ENCODE data around the gene TMEM128. TPM values are rescaled to one million over a fixed set of nuclear protein-coding genes. Genes with fewer than 3 reads are reported as not detected.

The TMEM128 gene
- 42.1 TPM for polyA plus RNA-seq (2013, experiment 1 of 2)
- 47.8 TPM for polyA plus RNA-seq (2013, experiment 2 of 2)

- H3K27ac ChIP-seq (ENCODE audit: low read depth, low read length, severe bottlenecking) = peak within 1 kb of the TSS; percentile 96
- H3K4me3 ChIP-seq (ENCODE audit: extremely low read depth, insufficient read depth, low read length, poor library complexity, severe bottlenecking) = peak within 1 kb of the TSS; percentile 85
- H3K9me3 ChIP-seq (ENCODE audit: control insufficient read depth, low read length) = no peaks in the 10 kb centered on the region
- H3K4me1 ChIP-seq (ENCODE audit: control insufficient read depth, insufficient read depth, low read length, poor library complexity, severe bottlenecking) = peaks cover 5% of the 10 kb centered on the region
- peaks cover 28% of the 10 kb centered on the region for H3K36me3 ChIP-seq (ENCODE audit: control insufficient read depth, insufficient read depth, low read length)
- 2 to 3% methylated on average over 59 to 60 of the region's 62 CpGs for WGBS, 2 experiments (ENCODE audit: insufficient coverage in 2 of 2)
Measured at GRCh38 chr4:4248029-4248884, at the start of gene TMEM128. TSS of gene TMEM128 (minus strand) at chr4:4248223. CDS start at chr4:4248202, 21 bp downstream.

GRCh38 chr4:4296283-4296846 is 48.3 kb upstream of the TMEM128 start:
- 100% methylated on average over 2 to 5 of the region's 5 CpGs for WGBS, 2 experiments (ENCODE audit: insufficient coverage in 2 of 2)
- Histone ChIP-seq H3K27ac (ENCODE audit: low read depth, low read length, severe bottlenecking) (no peak overlapping the region), H3K4me3 (ENCODE audit: extremely low read depth, insufficient read depth, low read length, poor library complexity, severe bottlenecking) (no peak overlapping the region)

GRCh38 chr4:4293279-4293678 is 45.3 kb upstream of the TMEM128 start:
- Histone ChIP-seq H3K36me3 (ENCODE audit: control insufficient read depth, insufficient read depth, low read length) (peaks cover 7% of the 10 kb centered on the region), H3K27ac (ENCODE audit: low read depth, low read length, severe bottlenecking) (no peak overlapping the region), H3K4me3 (ENCODE audit: extremely low read depth, insufficient read depth, low read length, poor library complexity, severe bottlenecking) (no peak overlapping the region), H3K9me3 (ENCODE audit: control insufficient read depth, low read length) (no peaks in the 10 kb centered on the region), H3K4me1 (ENCODE audit: control insufficient read depth, insufficient read depth, low read length, poor library complexity, severe bottlenecking) (peaks cover 8% of the 10 kb centered on the region)
- 75 to 100% methylated on average over 1 to 2 of the region's 3 CpGs for WGBS, 2 experiments (ENCODE audit: insufficient coverage in 2 of 2)

More at GRCh38 chr4:4296283-4296846, 48.3 kb upstream of the TMEM128 start:
- Histone ChIP-seq H3K36me3 (ENCODE audit: control insufficient read depth, insufficient read depth, low read length) (peaks cover 19% of the 10 kb centered on the region), H3K4me1 (ENCODE audit: control insufficient read depth, insufficient read depth, low read length, poor library complexity, severe bottlenecking) (peaks cover 3% of the 10 kb centered on the region), H3K9me3 (ENCODE audit: control insufficient read depth, low read length) (no peaks in the 10 kb centered on the region)

GRCh38 chr4:4289941-4290850 is 42.2 kb upstream of the TMEM128 start, which contains the start of the genes LYAR and ZBTB49:
TSS of gene LYAR (minus strand) at chr4:4290154. CDS start at chr4:4283742, 6,412 bp downstream.
TSS of gene ZBTB49 (plus strand) at chr4:4290251. CDS start at chr4:4299946, 9,695 bp downstream.
- Histone ChIP-seq H3K27ac (ENCODE audit: low read depth, low read length, severe bottlenecking) (no peak within 1 kb of the TSS), H3K4me3 (ENCODE audit: extremely low read depth, insufficient read depth, low read length, poor library complexity, severe bottlenecking) (peak within 1 kb of the TSS; percentile 89), H3K9me3 (ENCODE audit: control insufficient read depth, low read length) (no peaks in the 10 kb centered on the region), H3K36me3 (ENCODE audit: control insufficient read depth, insufficient read depth, low read length) (peaks cover 24% of the 10 kb centered on the region), H3K4me1 (ENCODE audit: control insufficient read depth, insufficient read depth, low read length, poor library complexity, severe bottlenecking) (peaks cover 8% of the 10 kb centered on the region)
- WGBS, 2 experiments (ENCODE audit: insufficient coverage in 2 of 2) = 1% methylated on average over 51 to 77 of the region's 77 CpGs

GRCh38 chr4:4289597-4289940 is 41.5 kb upstream of the TMEM128 start:
- WGBS, 2 experiments (ENCODE audit: insufficient coverage in 2 of 2) = 0% methylated on average over 10 of the region's 10 CpGs
- Histone ChIP-seq H3K4me1 (ENCODE audit: control insufficient read depth, insufficient read depth, low read length, poor library complexity, severe bottlenecking) (peaks cover 8% of the 10 kb centered on the region), H3K36me3 (ENCODE audit: control insufficient read depth, insufficient read depth, low read length) (peaks cover 31% of the 10 kb centered on the region), H3K27ac (ENCODE audit: low read depth, low read length, severe bottlenecking) (no peak overlapping the region), H3K4me3 (ENCODE audit: extremely low read depth, insufficient read depth, low read length, poor library complexity, severe bottlenecking) (peak overlapping the region; percentile 89), H3K9me3 (ENCODE audit: control insufficient read depth, low read length) (no peaks in the 10 kb centered on the region)

GRCh38 chr4:4289055-4289454 is 41.0 kb upstream of the TMEM128 start:
- peaks cover 36% of the 10 kb centered on the region for H3K36me3 ChIP-seq (ENCODE audit: control insufficient read depth, insufficient read depth, low read length)
- no peak overlapping the region for H3K27ac ChIP-seq (ENCODE audit: low read depth, low read length, severe bottlenecking)
- peaks cover 8% of the 10 kb centered on the region for H3K4me1 ChIP-seq (ENCODE audit: control insufficient read depth, insufficient read depth, low read length, poor library complexity, severe bottlenecking)
- peak overlapping the region; percentile 89 for H3K4me3 ChIP-seq (ENCODE audit: extremely low read depth, insufficient read depth, low read length, poor library complexity, severe bottlenecking)
- H3K9me3 ChIP-seq (ENCODE audit: control insufficient read depth, low read length) = no peaks in the 10 kb centered on the region
- 25 to 29% methylated on average over 3 of the region's 3 CpGs for WGBS, 2 experiments (ENCODE audit: insufficient coverage in 2 of 2)

- peaks cover 8% of the 10 kb centered on the region for H3K4me1 ChIP-seq (ENCODE audit: control insufficient read depth, insufficient read depth, low read length, poor library complexity, severe bottlenecking)
- H3K4me3 ChIP-seq (ENCODE audit: extremely low read depth, insufficient read depth, low read length, poor library complexity, severe bottlenecking) = no peak overlapping the region
- no peaks in the 10 kb centered on the region for H3K9me3 ChIP-seq (ENCODE audit: control insufficient read depth, low read length)
- peaks cover 44% of the 10 kb centered on the region for H3K36me3 ChIP-seq (ENCODE audit: control insufficient read depth, insufficient read depth, low read length)
- H3K27ac ChIP-seq (ENCODE audit: low read depth, low read length, severe bottlenecking) = no peak overlapping the region
Measured at GRCh38 chr4:4288098-4288497, 40.1 kb upstream of the TMEM128 start.

- Histone ChIP-seq H3K4me1 (ENCODE audit: control insufficient read depth, insufficient read depth, low read length, poor library complexity, severe bottlenecking) (peaks cover 4% of the 10 kb centered on the region), H3K27ac (ENCODE audit: low read depth, low read length, severe bottlenecking) (no peak overlapping the region), H3K9me3 (ENCODE audit: control insufficient read depth, low read length) (no peaks in the 10 kb centered on the region), H3K36me3 (ENCODE audit: control insufficient read depth, insufficient read depth, low read length) (peaks cover 65% of the 10 kb centered on the region), H3K4me3 (ENCODE audit: extremely low read depth, insufficient read depth, low read length, poor library complexity, severe bottlenecking) (no peak overlapping the region)
- WGBS, 2 experiments (ENCODE audit: insufficient coverage in 2 of 2) = 95 to 100% methylated on average over 4 to 6 of the region's 11 CpGs
Measured at GRCh38 chr4:4284827-4285618, 37.0 kb upstream of the TMEM128 start.

- no peaks in the 10 kb centered on the region for H3K9me3 ChIP-seq (ENCODE audit: control insufficient read depth, low read length)
- H3K27ac ChIP-seq (ENCODE audit: low read depth, low read length, severe bottlenecking) = no peak overlapping the region
- H3K4me3 ChIP-seq (ENCODE audit: extremely low read depth, insufficient read depth, low read length, poor library complexity, severe bottlenecking) = no peak overlapping the region
- H3K36me3 ChIP-seq (ENCODE audit: control insufficient read depth, insufficient read depth, low read length) = peaks cover 87% of the 10 kb centered on the region
- H3K4me1 ChIP-seq (ENCODE audit: control insufficient read depth, insufficient read depth, low read length, poor library complexity, severe bottlenecking) = no peaks in the 10 kb centered on the region
- WGBS, 2 experiments (ENCODE audit: insufficient coverage in 2 of 2) = 92 to 94% methylated on average over 5 of the region's 6 CpGs
Measured at GRCh38 chr4:4281787-4282186, 33.8 kb upstream of the TMEM128 start.

GRCh38 chr4:4277531-4277930 is 29.5 kb upstream of the TMEM128 start:
- Histone ChIP-seq H3K4me3 (ENCODE audit: extremely low read depth, insufficient read depth, low read length, poor library complexity, severe bottlenecking) (no peak overlapping the region), H3K27ac (ENCODE audit: low read depth, low read length, severe bottlenecking) (no peak overlapping the region), H3K9me3 (ENCODE audit: control insufficient read depth, low read length) (no peaks in the 10 kb centered on the region), H3K36me3 (ENCODE audit: control insufficient read depth, insufficient read depth, low read length) (peaks cover 89% of the 10 kb centered on the region), H3K4me1 (ENCODE audit: control insufficient read depth, insufficient read depth, low read length, poor library complexity, severe bottlenecking) (no peaks in the 10 kb centered on the region)
- 50 to 63% methylated on average over 2 to 3 of the region's 6 CpGs for WGBS, 2 experiments (ENCODE audit: insufficient coverage in 2 of 2)

Measured in mesodermal cell (in vitro differentiated cells).